H9 (cell line): ENCODE results near the gene FAIM2. TPM values are rescaled to one million over a fixed set of nuclear protein-coding genes. Genes with fewer than 3 reads are reported as not detected.

Source experiments
- DNase-seq: peaks from one replicate; pipeline ENCODE4 v3.0.0-alpha.2; 2017
- H2AFZ ChIP-seq: one replicate; pipeline ENCODE4 v1.6.1; 2013; ENCODE audit warnings: mild to moderate bottlenecking, low read length, control low read depth, moderate library complexity
- H2AK5ac ChIP-seq: 2 replicates; pipeline ENCODE4 v1.6.1; 2013; ENCODE audit warnings: low read length, control low read depth, mixed read lengths; ENCODE audit not compliant: insufficient read length
- H2BK120ac ChIP-seq: one replicate; pipeline ENCODE4 v1.6.1; 2013; ENCODE audit warnings: low read depth, mild to moderate bottlenecking, low read length, control low read depth, inconsistent platforms; ENCODE audit not compliant: poor library complexity, severe bottlenecking
- H2BK12ac ChIP-seq: 2 replicates; pipeline ENCODE4 v1.6.1; 2013; ENCODE audit warnings: low read length, control low read depth, mixed read lengths, low read depth; ENCODE audit not compliant: insufficient read length
- H2BK15ac ChIP-seq: 2 replicates; pipeline ENCODE4 v1.6.1; 2013; ENCODE audit warnings: low read depth, low read length, control low read depth
- H2BK20ac ChIP-seq: one replicate; pipeline ENCODE4 v1.6.1; 2013; ENCODE audit warnings: low read depth, mild to moderate bottlenecking, low read length, control low read depth, inconsistent platforms; ENCODE audit not compliant: poor library complexity, severe bottlenecking
- H2BK5ac ChIP-seq: 2 replicates; pipeline ENCODE4 v1.6.1; 2013; ENCODE audit warnings: low read length, control low read depth, mixed read lengths; ENCODE audit not compliant: insufficient read length
- H3K14ac ChIP-seq: 2 replicates; pipeline ENCODE4 v1.6.1; 2013; ENCODE audit warnings: low read length, control low read depth; ENCODE audit not compliant: insufficient read depth
- H3K18ac ChIP-seq: 2 replicates; pipeline ENCODE4 v1.6.1; 2013; ENCODE audit warnings: low read depth, mild to moderate bottlenecking, mixed read lengths, low read length, control low read depth; ENCODE audit not compliant: insufficient read length
- H3K23ac ChIP-seq: 2 replicates; pipeline ENCODE4 v1.6.1; 2013; ENCODE audit warnings: low read length, control low read depth, mixed read lengths, low read depth; ENCODE audit not compliant: insufficient read length
- H3K23me2 ChIP-seq: 2 replicates; pipeline ENCODE4 v1.6.1; 2013; ENCODE audit warnings: low read depth, mild to moderate bottlenecking, mixed read lengths, low read length, control low read depth; ENCODE audit not compliant: insufficient read length, poor library complexity, severe bottlenecking
- H3K27ac ChIP-seq: 2 replicates; pipeline ENCODE4 v1.5.1; 2013; ENCODE audit warnings: low read length, control low read depth, mixed read lengths, low read depth; ENCODE audit not compliant: insufficient read length
- H3K27me3 ChIP-seq: 2 replicates; pipeline ENCODE4 v1.6.1; 2013; ENCODE audit warnings: low read length, control low read depth, inconsistent platforms; ENCODE audit not compliant: insufficient read depth
- H3K4ac ChIP-seq: 2 replicates; pipeline ENCODE4 v1.6.1; 2013; ENCODE audit warnings: low read depth, mild to moderate bottlenecking, control low read depth, inconsistent platforms, low read length, moderate library complexity
- H3K4me1 ChIP-seq: 2 replicates; pipeline ENCODE4 v1.6.1; 2013; ENCODE audit warnings: low read length, control low read depth, inconsistent platforms; ENCODE audit not compliant: insufficient read depth
- H3K4me2 ChIP-seq: 2 replicates; pipeline ENCODE4 v1.6.1; 2013; ENCODE audit warnings: low read length, control low read depth, mixed read lengths; ENCODE audit not compliant: insufficient read length, insufficient read depth
- H3K56ac ChIP-seq: 2 replicates; pipeline ENCODE4 v1.6.1; 2013; ENCODE audit warnings: low read depth, mild to moderate bottlenecking, mixed read lengths, low read length, control low read depth; ENCODE audit not compliant: insufficient read length
- H3K79me1 ChIP-seq: 2 replicates; pipeline ENCODE4 v1.6.1; 2013; ENCODE audit warnings: low read depth, mild to moderate bottlenecking, moderate library complexity, low read length, control low read depth, inconsistent platforms; ENCODE audit not compliant: insufficient read depth, poor library complexity, severe bottlenecking
- H3K79me2 ChIP-seq: 2 replicates; pipeline ENCODE4 v1.6.1; 2013; ENCODE audit warnings: low read length, control low read depth, inconsistent platforms; ENCODE audit not compliant: insufficient read depth
- H3K9ac ChIP-seq: 2 replicates; pipeline ENCODE4 v1.6.1; 2013; ENCODE audit warnings: low read length, control low read depth, mixed read lengths; ENCODE audit not compliant: insufficient read length; ENCODE audit errors: extremely low read depth
- H3K9me3 ChIP-seq: one replicate; pipeline ENCODE4 v1.6.1; 2013; ENCODE audit warnings: low read depth, low read length, inconsistent platforms; ENCODE audit not compliant: control insufficient read depth
- H3T11ph ChIP-seq: one replicate; pipeline ENCODE4 v1.6.1; 2013; ENCODE audit warnings: mild to moderate bottlenecking, low read length, control low read depth, inconsistent platforms
- H4K20me1 ChIP-seq: one replicate; pipeline ENCODE4 v1.6.1; 2013; ENCODE audit not compliant: control insufficient read depth, insufficient read length, insufficient read depth
- H4K5ac ChIP-seq: 2 replicates; pipeline ENCODE4 v1.6.1; 2013; ENCODE audit warnings: low read depth, mild to moderate bottlenecking, mixed read lengths, low read length, control low read depth; ENCODE audit not compliant: insufficient read length
- H4K8ac ChIP-seq: replicated peaks from 2 replicates; pipeline ENCODE4 v1.6.1; 2013; ENCODE audit warnings: low read length, control low read depth, mixed read lengths, low read depth; ENCODE audit not compliant: insufficient read length
- H4K91ac ChIP-seq: 2 replicates; pipeline ENCODE4 v1.6.1; 2013; ENCODE audit warnings: low read depth, mild to moderate bottlenecking, moderate library complexity, mixed read lengths, low read length, control low read depth; ENCODE audit not compliant: insufficient read length
- H3K27ac Mint-ChIP-seq, 3 experiments: 2 replicates in 2 of 3; 3 replicates in 1 of 3; pipeline ENCODE4 v1.8.0; 2020 to 2021; ENCODE audit warnings: mixed read lengths in 3 of 3, mild to moderate bottlenecking in 1 of 3, moderate library complexity in 1 of 3
- H3K27me3 Mint-ChIP-seq: 2 replicates; pipeline ENCODE4 v1.8.0; 2021; ENCODE audit warnings: low read depth, mild to moderate bottlenecking, moderate library complexity, mixed read lengths
- H3K36me3 Mint-ChIP-seq, 3 experiments: 2 replicates in 2 of 3; 3 replicates in 1 of 3; pipeline ENCODE4 v1.8.0; 2020 to 2021; ENCODE audit warnings: low read depth in 3 of 3, mixed read lengths in 3 of 3; ENCODE audit not compliant: insufficient read depth in 1 of 3
- H3K4me1 Mint-ChIP-seq, 2 experiments: 2 replicates each; pipeline ENCODE4 v1.8.0; 2020; ENCODE audit warnings: mixed read lengths in 2 of 2
- H3K4me3 Mint-ChIP-seq, 2 experiments: 2 replicates in 1 of 2; 3 replicates in 1 of 2; pipeline ENCODE4 v1.8.0; 2020 to 2021; ENCODE audit warnings: mild to moderate bottlenecking in 2 of 2, mixed read lengths in 2 of 2, moderate library complexity in 1 of 2
- H3K9me3 Mint-ChIP-seq, 2 experiments: 2 replicates in 1 of 2; 3 replicates in 1 of 2; pipeline ENCODE4 v1.8.0; 2020; ENCODE audit warnings: mild to moderate bottlenecking in 2 of 2, mixed read lengths in 2 of 2, moderate library complexity in 1 of 2
- CTCF ChIP-seq: fragments of 200-600 bp; sonication (generic); conservative IDR thresholded peaks from 3 replicates; pipeline ENCODE4 v1.8.0; 2021; ENCODE audit warnings: antibody characterized with exemption, mild to moderate bottlenecking
- WGBS: extraction: QIAGEN DNeasy Blood & Tissue Kit; methylation state at CpG from one replicate; pipeline ENCODE4 v1.1.7; 2013; ENCODE audit warnings: missing lambda C conversion rate, low lambda C conversion rate, mixed read lengths; ENCODE audit not compliant: insufficient read length; ENCODE audit errors: extremely low coverage; 5-methylcytosine and 5-hydroxymethylcytosine counted together
- total RNA-seq: library from RNA; stranded (reverse); gene quantifications from 2 replicates; pipeline ENCODE4 v1.2.1, GENCODE V29; 2021

FAIM2 gene
- total RNA-seq, 1 experiment from 2014 or later = 0.42 TPM

GRCh38 chr12:49888461-49889151 lies 15.1 kb downstream of the FAIM2 start:
- Histone ChIP-seq H3T11ph (no peak overlapping the region), H3K18ac (no peak overlapping the region), H3K23me2 (no peaks in the 10 kb centered on the region), H3K79me2 (no peaks in the 10 kb centered on the region), H3K4me1 (peaks cover 6% of the 10 kb centered on the region; the same call in 1 of the 2 replicates), H3K4ac (no peak overlapping the region), H3K56ac (no peak overlapping the region), H4K5ac (no peak overlapping the region), H2BK5ac (no peak overlapping the region), H2BK15ac (no peak overlapping the region), H3K23ac (no peak overlapping the region), H2AK5ac (no peak overlapping the region), H3K27me3 (no peaks in the 10 kb centered on the region), H3K9me3 (no peaks in the 10 kb centered on the region), H3K79me1 (no peaks in the 10 kb centered on the region), H2BK12ac (no peak overlapping the region), H3K27ac (no peak overlapping the region), H2AFZ (no peak overlapping the region), H4K20me1 (no peaks in the 10 kb centered on the region), H3K9ac (no peak overlapping the region), H4K91ac (no peak overlapping the region), H2BK20ac (no peak overlapping the region), H2BK120ac (no peak overlapping the region), H3K4me2 (no peak overlapping the region), H3K14ac (no peak overlapping the region; the same call in 1 of the 2 replicates), H4K8ac (no peak overlapping the region)
- DNase-seq = no peak
- H3K9me3 Mint-ChIP-seq = no peaks in the 10 kb centered on the region; a peak in 2 of 5 replicates
- H3K4me3 Mint-ChIP-seq = no peak overlapping the region
- no CpG with 5 or more reads among the region's 13 CpGs for WGBS
- H3K27ac Mint-ChIP-seq = no peak overlapping the region
- peaks cover 52 to 59% of the 10 kb centered on the region in 2 experiments for H3K4me1 Mint-ChIP-seq
- no peaks in the 10 kb centered on the region for H3K36me3 Mint-ChIP-seq
- TF ChIP-seq CTCF = no peak
- H3K27me3 Mint-ChIP-seq = peaks cover 19% of the 10 kb centered on the region
